Endothelial cell of umbilical vein (primary cell): ENCODE measurements around the gene EXOC3. TPM values are rescaled to one million over a fixed set of nuclear protein-coding genes. Genes with fewer than 3 reads are reported as not detected.
"Not testable (repeated sequence)": the region's sequence is repeated elsewhere in the genome, so short reads cannot be mapped to it uniquely, and the experiment has no call there.

Source experiments
- BruUV-seq: library from RNA; stranded (reverse); fragments of 400-500 nt; replicated peaks from 2 replicates; lab custom pipeline; 2021; lab: Mats Ljungman, UMichigan
- CTCF ChIA-PET: fragments of 300-600, 350-600 bp; sonication (Branson Sonifier 250); formaldehyde crosslinking; loops from one replicate; lab custom pipeline; 2021; ENCODE audit warnings: antibody characterized with exemption, inconsistent platforms; lab: Charles Lee
- POLR2A ChIA-PET: fragments of 300-600, 350-600 bp; sonication (Branson Sonifier 250); formaldehyde crosslinking; loops from one replicate; lab custom pipeline; 2021; ENCODE audit warnings: antibody characterized with exemption, inconsistent platforms; lab: Charles Lee
- DNase-seq: peaks from one replicate; pipeline ENCODE4 v3.0.0-alpha.2; 2011; ENCODE audit warnings: low read depth, low spot score
- FAIRE-seq: peaks from 2 replicates; lab custom pipeline; 2011; peaks lifted over from hg19 to GRCh38; lab: Jason Lieb, UNC
- H2AFZ ChIP-seq: 2 replicates; pipeline ENCODE4 v1.6.0; 2012; ENCODE audit warnings: low read depth, low read length, control low read depth, inconsistent platforms
- H3K27ac ChIP-seq: 2 replicates; pipeline ENCODE4 v1.5.1; 2011; ENCODE audit warnings: low read depth, mild to moderate bottlenecking, control low read depth, low read length, moderate library complexity; ENCODE audit not compliant: insufficient read depth
- H3K27me3 ChIP-seq, 2 experiments: 2 replicates each; pipeline versions ENCODE4 v1.6.0 to v1.6.1; 2011; ENCODE audit warnings: low read length in 2 of 2, mixed read lengths in 1 of 2; ENCODE audit not compliant: control insufficient read depth in 2 of 2, insufficient read depth in 2 of 2
- H3K36me3 ChIP-seq, 2 experiments: 2 replicates in 1 of 2; 3 replicates in 1 of 2; pipeline ENCODE4 v1.5.1; 2011; ENCODE audit warnings: low read length in 2 of 2, mild to moderate bottlenecking in 1 of 2, moderate library complexity in 1 of 2; ENCODE audit not compliant: control insufficient read depth in 2 of 2, insufficient read depth in 2 of 2; ENCODE audit errors: extremely low read depth in 1 of 2
- H3K4me1 ChIP-seq: 3 replicates; pipeline ENCODE4 v1.5.1; 2011; ENCODE audit warnings: mild to moderate bottlenecking, low read length; ENCODE audit not compliant: control insufficient read depth, insufficient read depth; ENCODE audit errors: extremely low read depth
- H3K4me2 ChIP-seq: 2 replicates; pipeline ENCODE4 v1.6.1; 2011; ENCODE audit warnings: low read length, control low read depth, mixed read lengths; ENCODE audit not compliant: insufficient read depth
- H3K4me3 ChIP-seq, 3 experiments: fragments of 200-600 bp in 1 of 3; sonication (generic), shearing (Covaris generic) in 1 of 3; replicated peaks in 1 of 3; 2 replicates each; pipeline ENCODE4 v1.5.1; 2011 to 2016; ENCODE audit warnings: control low read depth in 3 of 3, low read length in 3 of 3, mild to moderate bottlenecking in 2 of 3, inconsistent platforms in 1 of 3, low read depth in 1 of 3, moderate library complexity in 1 of 3; ENCODE audit not compliant: insufficient read depth in 1 of 3
- H3K79me2 ChIP-seq: 2 replicates; pipeline ENCODE4 v1.6.0; 2012; ENCODE audit warnings: low read length, inconsistent platforms; ENCODE audit not compliant: control insufficient read depth, insufficient read depth
- H3K9ac ChIP-seq: replicated peaks from 2 replicates; pipeline ENCODE3; 2011; ENCODE audit warnings: low read length, control low read depth; ENCODE audit not compliant: insufficient read depth; ENCODE audit errors: extremely low read depth
- H3K9me1 ChIP-seq: replicated peaks from 3 replicates; pipeline ENCODE4 v1.6.0; 2011; ENCODE audit warnings: mild to moderate bottlenecking, low read length; ENCODE audit not compliant: control insufficient read depth, insufficient read depth; ENCODE audit errors: extremely low read depth
- H3K9me3 ChIP-seq: replicated peaks from 2 replicates; pipeline ENCODE4 v1.5.1; 2012; ENCODE audit warnings: low read length, inconsistent platforms; ENCODE audit not compliant: control insufficient read depth, insufficient read depth
- H4K20me1 ChIP-seq: replicated peaks from 2 replicates; pipeline ENCODE3; 2011; ENCODE audit warnings: mild to moderate bottlenecking, low read length; ENCODE audit not compliant: control insufficient read depth, insufficient read depth; ENCODE audit errors: extremely low read depth
- EZH2 ChIP-seq: IDR thresholded peaks from 2 replicates; pipeline ENCODE4 v1.6.1; 2012; ENCODE audit warnings: borderline replicate concordance, low read depth, mild to moderate bottlenecking, moderate library complexity, low read length, inconsistent platforms; ENCODE audit not compliant: severe bottlenecking
- FOS ChIP-seq: IDR thresholded peaks from 2 replicates; pipeline ENCODE4 v1.6.1; 2011; ENCODE audit warnings: mild to moderate bottlenecking, low read length, moderate library complexity, borderline replicate concordance; ENCODE audit not compliant: insufficient read depth
- GATA2 ChIP-seq: IDR thresholded peaks from 2 replicates; pipeline ENCODE4 v1.7.0; 2011; ENCODE audit warnings: low read depth, mild to moderate bottlenecking, moderate library complexity, mixed read lengths, low read length; ENCODE audit not compliant: insufficient read length, insufficient read depth
- POLR2A ChIP-seq: IDR thresholded peaks from 2 replicates; pipeline ENCODE4 v1.6.1; 2012; ENCODE audit warnings: low read depth, mild to moderate bottlenecking, control low read depth, low read length
- dilution Hi-C: fragments of 300-500 bp; cut with MboI; formaldehyde crosslinking; loops from one replicate; pipeline ENCODE4 v1.15.0; 2019; ENCODE audit warnings: low sequenced_read_pairs; ENCODE audit not compliant: extremely low pct_ligation_motif_present
- intact Hi-C: fragments of 100-400 bp; cut with micrococcal nuclease; formaldehyde crosslinking; loops from one replicate; pipeline ENCODE4 v1.10.0; 2022
- polyA plus RNA-seq, 4 experiments: library from polyadenylated mRNA; depleted of rRNA in 3 of 4; stranded (reverse) in 3 of 4; unstranded in 1 of 4; fragments of >200 nt; gene quantifications; 2 replicates each; pipeline versions ENCODE4 v1.2.1 to v1.2.3, GENCODE V29; 2011 to 2012; ENCODE audit warnings: missing spikeins in 1 of 4
- total RNA-seq: library from RNA; stranded (reverse); gene quantifications from 2 replicates; pipeline ENCODE4 v1.2.3, GENCODE V29; 2021

Gene EXOC3
- total and polyA plus RNA-seq, 2 donors (not counting 3 experiments of a cell fraction or from before 2014, with no cell fraction given) = 26.4 to 52.9 TPM

DNA sequence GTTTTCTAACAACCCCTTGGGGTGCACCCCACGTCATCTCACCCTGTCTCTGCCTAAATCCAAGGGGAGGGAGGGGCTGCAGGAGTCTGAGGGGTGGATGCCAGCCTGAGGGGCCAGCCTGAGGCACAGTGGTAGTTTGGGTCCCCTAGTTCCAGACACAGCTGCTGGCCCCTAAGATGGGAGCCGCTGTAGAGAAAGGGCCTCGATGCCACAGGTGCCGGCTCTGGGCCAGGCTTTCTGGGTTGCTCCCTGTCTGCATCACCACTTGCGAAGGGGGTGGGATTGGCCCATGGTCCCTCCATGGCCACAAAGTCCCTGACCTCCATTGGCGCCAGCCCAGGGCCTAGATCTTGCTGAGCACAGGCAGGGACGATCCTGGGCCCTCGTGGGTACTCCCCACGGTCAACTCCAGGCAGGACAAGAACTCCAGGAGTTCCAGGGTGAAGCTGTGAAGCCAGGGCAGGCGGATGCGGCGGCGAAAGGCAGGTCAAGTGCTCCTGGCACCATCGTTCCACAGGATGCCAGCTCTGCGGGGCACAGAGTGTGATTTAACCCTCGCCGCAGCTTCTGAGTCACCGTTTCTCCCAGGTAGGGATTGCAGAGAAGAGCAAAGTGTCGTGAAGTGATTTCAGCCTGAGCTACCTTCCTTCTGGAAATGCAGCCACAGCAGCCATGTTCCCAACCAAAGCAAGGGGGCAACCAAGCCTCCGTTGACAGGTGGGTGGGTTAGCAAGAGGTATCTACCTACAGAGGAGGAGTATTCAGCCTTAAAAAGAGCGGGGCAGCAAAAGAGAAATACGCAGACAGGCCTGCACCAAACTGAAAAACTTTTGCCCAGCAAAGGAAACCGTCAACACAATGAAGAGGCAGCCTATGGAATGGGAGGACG is 41.6 kb upstream of the EXOC3 start:
- no peaks in the 10 kb centered on the region for H3K9me1 ChIP-seq
- no peaks in the 10 kb centered on the region for H4K20me1 ChIP-seq
- FAIRE-seq (no peak), DNase-seq (no peak)
- ChIA-PET CTCF (no interaction called here), POLR2A (no interaction called here)
- no peaks in the 10 kb centered on the region for H3K9me3 ChIP-seq
- no peaks in the 10 kb centered on the region for H3K79me2 ChIP-seq
- BruUV-seq = no TSS peak
- no peak overlapping the region for H3K4me3 ChIP-seq
- no peaks in the 10 kb centered on the region for H3K27me3 ChIP-seq
- TF ChIP-seq POLR2A = no peak
- TF ChIP-seq GATA2 = no peak
- TF ChIP-seq EZH2 = no peak
- TF ChIP-seq FOS = no peak
- H3K4me2 ChIP-seq = no peak overlapping the region
- dilution Hi-C loops (no loop called here), intact Hi-C loops (no loop called here)
- peaks cover 15% of the 10 kb centered on the region for H3K4me1 ChIP-seq
- no peak overlapping the region for H3K9ac ChIP-seq
- no peak overlapping the region for H3K27ac ChIP-seq
- no peaks in the 10 kb centered on the region for H3K36me3 ChIP-seq
- H2AFZ ChIP-seq = no peak overlapping the region

DNA sequence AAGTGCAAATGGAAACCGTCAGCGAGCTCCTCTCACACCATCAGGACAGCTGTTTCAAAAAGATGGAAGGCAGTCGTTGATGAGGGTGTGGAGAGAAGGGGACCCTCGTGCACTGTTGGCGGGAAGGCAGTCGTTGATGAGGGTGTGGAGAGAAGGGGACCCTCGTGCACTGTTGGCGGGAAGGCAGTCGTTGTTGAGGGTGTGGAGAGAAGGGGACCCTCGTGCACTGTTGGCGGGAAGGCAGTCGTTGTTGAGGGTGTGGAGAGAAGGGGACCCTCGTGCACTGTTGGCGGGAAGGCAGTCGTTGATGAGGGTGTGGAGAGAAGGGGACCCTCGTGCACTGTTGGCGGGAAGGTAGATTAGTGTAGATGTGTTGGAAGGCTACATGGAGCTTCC is 40.8 kb upstream of the EXOC3 start:
- H3K27me3 ChIP-seq, H2AFZ ChIP-seq, H3K36me3 ChIP-seq, H3K9ac ChIP-seq, H3K27ac ChIP-seq, H3K9me3 ChIP-seq, H3K4me2 ChIP-seq, CTCF ChIA-PET, POLR2A ChIA-PET, H3K9me1 ChIP-seq, H3K4me3 ChIP-seq, H3K79me2 ChIP-seq, intact Hi-C loops, DNase-seq, BruUV-seq, H4K20me1 ChIP-seq, dilution Hi-C loops, FAIRE-seq: not testable (repeated sequence)
- peaks cover 22% of the 10 kb centered on the region for H3K4me1 ChIP-seq
